HG03460 (cell line): ENCODE data around the gene SORL1.
"Not testable (repeated sequence)": the region's sequence is repeated elsewhere in the genome, so short reads cannot be mapped to it uniquely, and the experiment has no call there.

ENCODE experiments used
- ATAC-seq: cut with Tn5 transposase; IDR thresholded peaks from one replicate; pipeline ENCODE4 v1.9.1; 2021; ENCODE audit not compliant: unreplicated experiment

The SORL1 gene

DNA sequence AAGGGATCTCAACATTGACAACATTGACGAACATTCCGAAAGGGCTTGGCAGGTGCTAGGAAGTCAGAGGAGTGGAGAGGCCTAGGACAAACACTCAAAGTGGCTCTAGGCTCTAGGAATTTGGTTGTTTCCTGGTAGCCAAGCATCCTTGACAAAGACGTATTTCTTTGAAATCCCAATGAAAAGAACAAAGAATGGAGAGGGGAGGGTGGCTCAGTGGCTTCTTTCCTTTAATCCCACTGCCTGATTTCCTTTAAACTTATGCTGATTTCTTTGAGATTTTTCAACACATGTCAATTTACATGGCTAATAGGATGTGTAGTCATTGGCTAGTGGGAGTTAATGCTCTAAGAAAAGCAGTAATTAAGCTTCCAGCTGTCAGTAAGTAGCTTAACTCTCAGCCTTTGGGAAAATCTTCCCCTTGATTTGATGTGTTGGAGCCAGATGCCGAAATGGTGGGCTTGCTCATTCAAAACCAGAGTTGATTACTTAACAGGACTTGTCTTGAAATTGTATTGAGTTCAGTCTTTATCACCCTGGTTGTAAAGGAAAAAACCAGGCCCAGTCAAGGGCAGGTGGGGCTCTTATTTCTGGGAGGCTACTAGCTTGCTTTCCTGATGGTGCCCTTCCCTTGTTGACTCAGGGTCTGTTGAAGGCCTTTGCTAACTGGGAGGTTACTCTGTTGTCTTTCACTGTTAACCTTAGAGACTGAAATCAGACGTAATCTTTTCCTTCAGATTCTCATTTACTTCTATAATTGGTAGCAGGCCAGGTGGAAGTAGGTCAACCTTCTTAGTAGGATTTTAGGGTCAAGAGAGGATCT is 45.3 kb downstream of the SORL1 start:
- ATAC-seq: no peak

- ATAC-seq: no peak
Observed at GRCh38 chr11:121499405-121499804, 47.3 kb downstream of the SORL1 start.

- ATAC-seq: no peak
Observed at GRCh38 chr11:121500275-121500674, 48.2 kb downstream of the SORL1 start.

DNA sequence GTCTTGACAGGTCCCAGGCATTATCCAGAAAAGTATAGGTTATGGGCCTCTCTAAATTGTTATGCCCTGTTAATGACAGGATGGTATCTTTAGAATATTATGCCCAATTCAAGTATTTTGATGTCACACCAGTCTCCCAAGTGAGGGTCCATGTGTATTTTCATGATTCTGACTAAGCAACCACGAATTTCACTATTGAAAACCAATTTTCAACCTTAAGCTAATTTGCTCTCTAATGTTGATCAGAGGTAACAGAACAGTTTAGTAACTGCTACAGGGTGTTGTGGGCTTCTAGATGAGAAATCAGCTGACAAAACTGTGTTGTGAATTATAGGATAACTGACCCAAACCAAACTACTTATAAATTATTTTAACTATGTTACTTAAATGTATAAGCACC is 48.6 kb downstream of the SORL1 start:
- no peak for ATAC-seq

- ATAC-seq: no peak
Observed at GRCh38 chr11:121503051-121503450, 50.9 kb downstream of the SORL1 start.

DNA sequence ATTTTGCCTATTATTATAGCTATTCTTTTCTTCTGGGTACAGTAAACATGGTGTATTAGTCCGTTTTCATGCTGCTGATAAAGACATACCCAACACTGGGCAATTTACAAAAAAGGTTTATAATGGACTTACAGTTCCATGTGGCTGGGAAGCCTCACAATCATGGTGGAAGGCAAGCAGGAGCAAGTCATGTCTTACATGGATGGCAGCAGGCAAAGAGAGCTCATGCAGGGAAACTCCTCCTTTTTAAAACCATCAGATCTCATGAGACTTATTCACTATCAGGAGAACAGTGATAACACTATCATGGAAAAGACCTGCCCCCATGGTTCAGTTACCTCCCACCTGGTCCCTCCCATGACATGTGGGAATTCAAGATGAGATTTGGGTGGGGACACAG is 54.1 kb downstream of the SORL1 start:
- ATAC-seq: not testable (repeated sequence)

- no peak for ATAC-seq
Observed at GRCh38 chr11:121508449-121508848, 56.3 kb downstream of the SORL1 start.

DNA sequence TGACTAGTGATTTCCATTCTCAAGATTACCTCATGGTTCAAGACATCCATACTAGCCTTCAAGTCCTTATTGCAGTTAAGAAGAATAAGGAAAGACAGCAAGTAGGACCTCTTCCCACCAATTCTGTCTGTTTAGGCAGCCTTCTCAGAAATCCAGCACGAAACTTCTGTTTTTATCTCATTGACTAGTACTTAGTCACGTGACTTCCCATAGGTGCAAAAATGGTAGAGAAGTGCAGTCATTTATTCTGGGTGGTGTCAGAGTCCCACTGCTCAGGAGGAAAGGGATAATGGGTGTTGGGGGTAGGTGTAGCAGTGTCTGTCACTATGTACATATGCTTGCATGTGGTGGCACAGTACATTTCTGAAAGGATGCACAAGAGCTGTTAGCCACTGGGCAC is 58.3 kb downstream of the SORL1 start:
- no peak for ATAC-seq

DNA sequence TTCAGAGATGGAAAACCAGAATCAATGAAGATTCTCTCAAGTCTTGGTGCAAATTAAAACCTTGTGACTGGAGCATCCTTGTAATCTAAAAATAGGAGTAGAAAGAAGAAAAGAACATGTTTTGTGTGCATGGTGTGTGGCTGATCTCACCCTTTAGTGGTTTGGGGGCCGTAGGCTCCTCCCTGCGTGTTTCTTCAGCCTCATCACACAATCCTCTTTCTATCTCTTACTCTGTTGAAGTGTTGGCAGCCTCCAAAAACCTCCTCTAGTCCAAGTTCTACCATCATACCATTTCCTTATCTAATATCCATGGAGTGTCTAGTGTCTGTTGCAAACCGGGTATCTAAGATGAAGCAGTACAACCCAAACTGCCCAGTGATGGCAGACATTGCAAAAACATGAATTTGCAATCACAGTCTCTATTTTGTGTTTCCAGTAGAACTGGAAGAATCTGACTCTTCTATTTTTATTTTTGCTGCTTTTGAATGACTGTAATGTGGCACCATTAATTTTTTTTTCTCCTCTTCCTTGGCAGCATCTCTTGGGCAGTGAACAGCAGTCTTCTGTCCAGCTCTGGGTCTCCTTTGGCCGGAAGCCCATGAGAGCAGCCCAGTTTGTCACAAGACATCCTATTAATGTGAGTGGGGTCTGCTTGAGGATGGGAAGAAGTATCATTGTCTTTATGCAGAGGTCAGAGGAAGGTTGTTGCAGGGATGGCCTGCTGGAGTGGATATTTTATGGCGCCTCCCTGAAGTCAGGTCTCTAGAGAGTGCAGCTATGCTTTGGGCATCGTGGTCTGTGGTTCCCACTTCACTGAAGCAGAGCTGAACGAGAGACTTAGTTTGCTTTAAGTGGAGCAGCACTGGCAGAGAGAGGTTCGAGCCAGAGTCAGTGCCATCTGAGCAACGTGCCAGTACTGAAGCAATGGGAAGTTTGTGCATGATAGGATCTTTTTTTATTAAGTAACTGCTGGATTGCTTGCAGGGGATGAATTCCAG is 60.7 kb downstream of the SORL1 start:
- ATAC-seq: no peak

DNA sequence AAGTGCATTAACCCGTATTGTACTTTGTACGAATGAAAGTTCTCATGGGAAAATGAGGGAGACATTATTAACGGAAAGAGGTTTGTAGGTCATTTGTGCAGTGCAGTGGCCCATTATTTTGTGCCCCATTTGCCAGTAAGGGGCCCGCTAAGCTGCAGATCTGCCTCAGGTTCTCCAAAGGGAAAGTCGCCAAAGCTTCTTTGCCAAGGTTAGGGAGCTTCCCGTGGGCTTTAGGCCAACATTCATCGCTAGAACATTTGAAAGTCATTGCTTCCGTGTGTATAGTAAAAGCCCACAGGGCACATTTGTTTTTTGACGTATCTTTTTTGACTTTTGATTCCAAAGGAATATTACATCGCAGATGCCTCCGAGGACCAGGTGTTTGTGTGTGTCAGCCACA is 61.7 kb downstream of the SORL1 start:
- no peak for ATAC-seq

- ATAC-seq: no peak
Observed at GRCh38 chr11:121514432-121515334, 62.6 kb downstream of the SORL1 start.

- ATAC-seq: no peak
Observed at GRCh38 chr11:121515335-121515671, 63.2 kb downstream of the SORL1 start.

- no peak for ATAC-seq
Observed at GRCh38 chr11:121517996-121518395, 65.9 kb downstream of the SORL1 start.

- ATAC-seq: no peak
Observed at GRCh38 chr11:121520243-121521144, 68.4 kb downstream of the SORL1 start.

DNA sequence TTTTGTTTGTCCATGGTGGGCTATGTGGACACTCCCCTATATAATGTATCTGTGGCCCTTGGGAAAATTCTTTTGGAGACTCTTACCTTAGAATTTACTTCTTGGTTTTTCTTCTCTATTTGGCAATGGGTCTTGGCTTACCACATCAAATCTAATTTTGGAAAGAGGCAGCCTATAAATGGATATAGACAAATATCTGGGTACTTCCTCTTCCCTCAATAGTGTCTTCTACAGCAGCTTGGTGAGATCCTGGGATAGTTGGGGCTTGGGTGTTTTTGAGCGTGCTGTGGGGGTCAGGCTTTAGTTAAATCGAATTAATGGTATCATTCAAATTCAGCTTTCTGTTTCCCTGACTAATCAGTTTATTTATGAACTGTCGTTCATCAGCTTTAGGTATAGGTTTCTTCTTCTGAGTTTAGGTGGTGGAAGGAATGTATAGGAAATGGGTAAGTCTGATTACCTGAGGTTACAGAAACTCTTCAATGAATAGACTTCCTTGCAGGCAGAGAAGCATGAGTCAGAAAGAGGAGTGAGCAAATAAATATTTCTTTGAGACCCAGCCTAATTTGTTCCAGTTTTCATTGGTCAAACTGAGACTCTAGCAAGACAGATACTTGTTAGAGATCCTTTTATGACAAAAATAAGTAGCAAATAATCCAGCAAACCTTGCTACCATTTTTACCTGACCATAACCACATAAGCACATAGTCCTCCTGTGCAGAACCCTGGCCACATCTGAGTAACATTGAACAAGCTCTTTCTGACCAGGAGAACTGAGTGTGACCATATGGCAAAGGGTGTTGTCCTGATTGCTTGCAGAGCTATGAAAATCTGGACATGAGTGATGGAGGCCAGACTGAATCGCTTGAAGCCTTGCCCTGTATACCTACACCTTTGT is 69.3 kb downstream of the SORL1 start:
- ATAC-seq: no peak

DNA sequence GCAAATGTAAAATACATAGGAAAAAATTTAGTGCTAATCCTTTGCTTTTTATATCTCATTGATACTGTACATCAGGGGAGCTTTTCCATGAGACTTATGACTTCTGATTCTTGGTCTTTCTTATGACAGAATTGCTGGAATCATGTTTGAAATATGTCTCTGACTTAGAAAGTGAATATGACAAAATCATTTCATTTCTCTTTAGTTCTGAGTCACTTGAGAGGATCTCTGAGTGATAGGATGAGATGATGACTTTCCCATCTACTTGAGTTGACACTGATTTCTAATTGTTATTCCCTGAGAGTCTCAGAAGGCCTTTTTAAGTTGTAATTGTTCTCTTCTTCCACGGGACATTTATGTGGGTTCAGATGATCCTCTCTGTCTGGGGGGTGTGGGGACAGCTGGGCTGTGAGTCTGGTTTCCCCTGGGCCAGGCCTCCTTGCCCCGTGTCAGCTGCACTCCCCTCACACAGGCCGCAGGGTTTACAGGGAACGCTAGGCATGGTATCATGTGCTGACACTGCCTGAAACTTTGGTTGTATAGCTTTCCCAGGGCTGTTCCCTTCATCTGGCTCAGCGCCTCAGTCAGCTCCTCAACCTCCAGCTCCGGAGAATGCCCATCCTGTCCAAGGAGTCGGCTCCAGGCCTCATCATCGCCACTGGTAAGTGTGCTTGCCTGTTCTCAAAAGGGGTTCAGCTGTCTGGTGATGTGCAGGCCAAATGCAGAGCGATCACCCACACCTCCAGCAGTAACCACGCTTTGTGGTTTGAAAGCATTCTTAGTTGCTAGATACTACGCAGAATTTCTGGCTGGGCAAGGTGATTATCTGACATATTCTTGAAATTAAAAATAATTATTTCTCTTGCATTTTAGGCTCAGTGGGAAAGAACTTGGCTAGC is 70.2 kb downstream of the SORL1 start:
- ATAC-seq: no peak

- ATAC-seq: no peak
Observed at GRCh38 chr11:121523581-121524232, 71.6 kb downstream of the SORL1 start.
